Measurements from ENCODE around the gene CCDC196.
"Not testable (repeated sequence)": the region's sequence is repeated elsewhere in the genome, so short reads cannot be mapped to it uniquely, and the experiment has no call there.

DNA sequence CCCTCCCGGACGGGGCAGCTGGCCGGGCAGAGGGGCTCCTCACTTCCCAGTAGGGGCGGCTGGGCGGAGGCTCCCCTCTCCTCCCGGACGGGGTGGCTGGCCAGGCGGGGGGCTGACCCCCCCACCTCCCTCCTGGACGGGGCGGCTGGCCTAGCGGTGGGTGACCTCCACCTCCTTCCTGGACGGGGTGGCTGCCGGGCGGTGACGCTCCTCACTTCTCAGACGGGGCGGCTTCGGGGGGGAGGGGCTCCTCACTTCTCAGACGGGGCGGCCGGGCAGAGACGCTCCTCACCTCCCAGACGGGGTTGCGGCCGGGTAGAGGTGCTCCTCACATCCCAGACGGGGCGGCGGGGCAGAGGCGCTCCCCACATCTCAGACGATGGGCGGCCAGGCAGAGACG, 59.6 kb downstream of the CCDC196 start:
- TF ChIP-seq POLR2A (IDR thresholded peaks at IDR 0.05; ENCODE audit: low read depth, low read length); SMC3 (IDR thresholded peaks at IDR 0.05; ENCODE audit: low read depth, low read length); MAFK (IDR thresholded peaks at IDR 0.05; ENCODE audit: low read depth, low read length); CEBPB (IDR thresholded peaks at IDR 0.05; ENCODE audit: low read depth, low read length); MAZ (IDR thresholded peaks at IDR 0.05; ENCODE audit: borderline replicate concordance, low read depth, low read length); BHLHE40 (IDR thresholded peaks at IDR 0.05; ENCODE audit: low read depth, low read length); CHD1 (IDR thresholded peaks at IDR 0.05; ENCODE audit: low read depth, low read length); FOS (IDR thresholded peaks at IDR 0.05; ENCODE audit: low read depth, low read length); RCOR1 (IDR thresholded peaks at IDR 0.05; ENCODE audit: insufficient replicate concordance, low read length): not testable (repeated sequence)
- TF ChIP-seq, protein P1, sequence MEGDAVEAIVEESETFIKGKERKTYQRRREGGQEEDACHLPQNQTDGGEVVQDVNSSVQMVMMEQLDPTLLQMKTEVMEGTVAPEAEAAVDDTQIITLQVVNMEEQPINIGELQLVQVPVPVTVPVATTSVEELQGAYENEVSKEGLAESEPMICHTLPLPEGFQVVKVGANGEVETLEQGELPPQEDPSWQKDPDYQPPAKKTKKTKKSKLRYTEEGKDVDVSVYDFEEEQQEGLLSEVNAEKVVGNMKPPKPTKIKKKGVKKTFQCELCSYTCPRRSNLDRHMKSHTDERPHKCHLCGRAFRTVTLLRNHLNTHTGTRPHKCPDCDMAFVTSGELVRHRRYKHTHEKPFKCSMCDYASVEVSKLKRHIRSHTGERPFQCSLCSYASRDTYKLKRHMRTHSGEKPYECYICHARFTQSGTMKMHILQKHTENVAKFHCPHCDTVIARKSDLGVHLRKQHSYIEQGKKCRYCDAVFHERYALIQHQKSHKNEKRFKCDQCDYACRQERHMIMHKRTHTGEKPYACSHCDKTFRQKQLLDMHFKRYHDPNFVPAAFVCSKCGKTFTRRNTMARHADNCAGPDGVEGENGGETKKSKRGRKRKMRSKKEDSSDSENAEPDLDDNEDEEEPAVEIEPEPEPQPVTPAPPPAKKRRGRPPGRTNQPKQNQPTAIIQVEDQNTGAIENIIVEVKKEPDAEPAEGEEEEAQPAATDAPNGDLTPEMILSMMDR (conservative IDR thresholded peaks at IDR 0.05; ENCODE audit: low read depth, low read length), result not testable (repeated sequence)
- TF ChIP-seq, protein P2, sequence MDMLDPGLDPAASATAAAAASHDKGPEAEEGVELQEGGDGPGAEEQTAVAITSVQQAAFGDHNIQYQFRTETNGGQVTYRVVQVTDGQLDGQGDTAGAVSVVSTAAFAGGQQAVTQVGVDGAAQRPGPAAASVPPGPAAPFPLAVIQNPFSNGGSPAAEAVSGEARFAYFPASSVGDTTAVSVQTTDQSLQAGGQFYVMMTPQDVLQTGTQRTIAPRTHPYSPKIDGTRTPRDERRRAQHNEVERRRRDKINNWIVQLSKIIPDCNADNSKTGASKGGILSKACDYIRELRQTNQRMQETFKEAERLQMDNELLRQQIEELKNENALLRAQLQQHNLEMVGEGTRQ (IDR thresholded peaks at IDR 0.05; ENCODE audit: low read depth, low read length), result not testable (repeated sequence)
- TF ChIP-seq, protein P3, sequence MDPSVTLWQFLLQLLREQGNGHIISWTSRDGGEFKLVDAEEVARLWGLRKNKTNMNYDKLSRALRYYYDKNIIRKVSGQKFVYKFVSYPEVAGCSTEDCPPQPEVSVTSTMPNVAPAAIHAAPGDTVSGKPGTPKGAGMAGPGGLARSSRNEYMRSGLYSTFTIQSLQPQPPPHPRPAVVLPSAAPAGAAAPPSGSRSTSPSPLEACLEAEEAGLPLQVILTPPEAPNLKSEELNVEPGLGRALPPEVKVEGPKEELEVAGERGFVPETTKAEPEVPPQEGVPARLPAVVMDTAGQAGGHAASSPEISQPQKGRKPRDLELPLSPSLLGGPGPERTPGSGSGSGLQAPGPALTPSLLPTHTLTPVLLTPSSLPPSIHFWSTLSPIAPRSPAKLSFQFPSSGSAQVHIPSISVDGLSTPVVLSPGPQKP (IDR thresholded peaks at IDR 0.05; ENCODE audit: borderline replicate concordance, low read depth, low read length), result not testable (repeated sequence)
